GM12878 (cell line): ENCODE results near the gene FXYD6. TPM values are rescaled to one million over a fixed set of nuclear protein-coding genes. Genes with fewer than 3 reads are reported as not detected.

ENCODE experiments used
- ATAC-seq: fragments of 200-7000 bp; cut with Tn5 transposase; 3 replicates; pipeline ENCODE4 v1.9.1; 2020; ENCODE audit warnings: mild to moderate bottlenecking, moderate library complexity
- BruUV-seq: library from RNA; stranded (reverse); fragments of 400-500 nt; replicated peaks from 2 replicates; lab custom pipeline; 2021; lab: Mats Ljungman, UMichigan
- CTCF ChIA-PET: fragments of 300-600 bp; sonication (Branson Sonifier 250); formaldehyde crosslinking; extraction: SDS; loops from one replicate; lab custom pipeline; 2021; ENCODE audit warnings: inconsistent platforms; lab: Yijun Ruan, JAX
- POLR2A ChIA-PET: fragments of 350-600 bp; formaldehyde crosslinking; extraction: SDS; loops from one replicate; lab custom pipeline; 2021; ENCODE audit warnings: inconsistent platforms; lab: Charles Lee
- RAD21 ChIA-PET: fragments of 300-600 bp; sonication (Branson Sonifier 250); formaldehyde crosslinking; loops from one replicate; lab custom pipeline; 2023; ENCODE audit warnings: antibody characterized with exemption; ENCODE audit not compliant: unreplicated experiment; lab: Charles Lee
- SMC1A ChIA-PET: fragments of 300-600 bp; sonication (Branson Sonifier 250); formaldehyde crosslinking; loops from one replicate; lab custom pipeline; 2023; ENCODE audit not compliant: unreplicated experiment, uncharacterized antibody; lab: Charles Lee
- DNase-seq: peaks from one replicate; pipeline ENCODE4 v3.0.0-alpha.2; 2011; ENCODE audit warnings: low read depth, low spot score
- FAIRE-seq: peaks from 3 replicates; lab custom pipeline; 2011; peaks lifted over from hg19 to GRCh38; lab: Jason Lieb, UNC
- H2AFZ ChIP-seq: 2 replicates; pipeline ENCODE4 v1.6.0; 2011; ENCODE audit warnings: low read depth, low read length, control low read depth; ENCODE audit not compliant: control insufficient read depth
- H3K27ac ChIP-seq: 2 replicates; pipeline ENCODE4 v1.5.1; 2011; ENCODE audit warnings: control low read depth; ENCODE audit not compliant: control insufficient read depth, insufficient read depth
- H3K27me3 ChIP-seq, 2 experiments: replicated peaks in 1 of 2; 2 replicates each; pipeline versions ENCODE4 v1.6.0 to v1.6.1; 2011; ENCODE audit warnings: low read length in 1 of 2; ENCODE audit not compliant: control insufficient read depth in 2 of 2, insufficient read depth in 2 of 2
- H3K36me3 ChIP-seq, 2 experiments: 2 replicates each; pipeline ENCODE4 v1.5.1; 2011; ENCODE audit warnings: low read length in 1 of 2; ENCODE audit not compliant: control insufficient read depth in 2 of 2, insufficient read depth in 2 of 2
- H3K4me1 ChIP-seq: 2 replicates; pipeline ENCODE4 v1.6.1; 2011; ENCODE audit warnings: mild to moderate bottlenecking, low read length, moderate library complexity, mixed read lengths; ENCODE audit not compliant: control insufficient read depth, insufficient read depth
- H3K4me2 ChIP-seq: 2 replicates; pipeline ENCODE4 v1.6.0; 2011; ENCODE audit warnings: control low read depth; ENCODE audit not compliant: control insufficient read depth, insufficient read depth
- H3K4me3 ChIP-seq: fragments of 200-600 bp; sonication (generic); 2 replicates; pipeline ENCODE4 v1.5.1; 2016
- H3K79me2 ChIP-seq: 2 replicates; pipeline ENCODE4 v1.6.0; 2011; ENCODE audit warnings: low read length; ENCODE audit not compliant: control insufficient read depth, insufficient read depth
- H3K9ac ChIP-seq: 2 replicates; pipeline ENCODE4 v1.8.0; 2011; ENCODE audit warnings: low read length, control low read depth, mixed read lengths; ENCODE audit not compliant: control insufficient read depth, insufficient read depth
- H3K9me3 ChIP-seq: replicated peaks from 3 replicates; pipeline ENCODE4 v1.5.1; 2011; ENCODE audit warnings: mild to moderate bottlenecking, low read length; ENCODE audit not compliant: control insufficient read depth, insufficient read depth
- H4K20me1 ChIP-seq: 2 replicates; pipeline ENCODE4 v1.6.0; 2011; ENCODE audit not compliant: control insufficient read depth, insufficient read depth
- ATF7 ChIP-seq: fragments of 450-650 bp; IDR thresholded peaks from 2 replicates; pipeline ENCODE4 v1.6.1; 2016; ENCODE audit warnings: low read depth, mild to moderate bottlenecking
- EP300 ChIP-seq, 2 experiments: fragments of 150-350 bp in 1 of 2; IDR thresholded peaks; 2 replicates each; pipeline ENCODE4 v1.6.1; 2011 to 2012; ENCODE audit warnings: low read depth in 2 of 2, low read length in 2 of 2, borderline replicate concordance in 1 of 2, improper control_type of control experiment in 1 of 2, inconsistent platforms in 1 of 2; ENCODE audit not compliant: control insufficient read depth in 1 of 2
- ETV6 ChIP-seq, 2 experiments: fragments of 450-650 bp in 1 of 2; IDR thresholded peaks in 1 of 2; conservative IDR thresholded peaks in 1 of 2; 2 replicates each; pipeline ENCODE4 v1.6.1; 2014; ENCODE audit warnings: antibody characterized with exemption in 1 of 2, borderline replicate concordance in 1 of 2, low read depth in 1 of 2, mild to moderate bottlenecking in 1 of 2, moderate library complexity in 1 of 2
- EZH2 ChIP-seq: IDR thresholded peaks from 2 replicates; pipeline ENCODE4 v1.6.1; 2012; ENCODE audit warnings: low read depth, mild to moderate bottlenecking, control low read depth, inconsistent platforms, low read length, borderline replicate concordance; ENCODE audit not compliant: control insufficient read depth
- MEF2B ChIP-seq: fragments of 450-650 bp; IDR thresholded peaks from 2 replicates; pipeline ENCODE4 v1.6.1; 2018; ENCODE audit warnings: mild to moderate bottlenecking, moderate library complexity; ENCODE audit not compliant: partially characterized antibody, poor library complexity, severe bottlenecking
- MXI1 ChIP-seq: fragments of 150-350 bp; IDR thresholded peaks from 2 replicates; pipeline ENCODE4 v1.6.1; 2011; ENCODE audit warnings: low read depth, mild to moderate bottlenecking, inconsistent platforms, low read length, improper control_type of control experiment
- PAX8 ChIP-seq: fragments of 450-650 bp; IDR thresholded peaks from 2 replicates; pipeline ENCODE4 v1.6.1; 2017; ENCODE audit warnings: mild to moderate bottlenecking, moderate library complexity
- SMAD1 ChIP-seq: fragments of 450-650 bp; IDR thresholded peaks from 2 replicates; pipeline ENCODE4 v1.6.1; 2018; ENCODE audit warnings: mild to moderate bottlenecking, low read depth; ENCODE audit not compliant: partially characterized antibody
- WGBS: methylation state at CpG from one replicate; pipeline ENCODE4 v1.1.6; 2016; ENCODE audit warnings: low lambda C conversion rate; ENCODE audit not compliant: insufficient replicate concordance, insufficient coverage; ENCODE audit errors: missing lambda C conversion rate; 5-methylcytosine and 5-hydroxymethylcytosine counted together
- in situ Hi-C: fragments of 300-500 bp; cut with MboI; formaldehyde crosslinking; loops from 9 replicates; pipeline ENCODE4 v1.14.3; 2018; ENCODE audit warnings: mixed read lengths
- intact Hi-C: fragments of 100-400 bp; cut with micrococcal nuclease; formaldehyde crosslinking; loops from one replicate; pipeline ENCODE4 v1.14.2; 2022; ENCODE audit not compliant: unreplicated experiment
- polyA plus RNA-seq, 11 experiments: library from polyadenylated mRNA; depleted of rRNA in 4 of 11; unstranded in 6 of 11; stranded (reverse) in 5 of 11; fragments of >200 nt; fragmentation: Nextera tagmentation in 4 of 11; fragmentation: Illumina TruSeq in 1 of 11; extraction: Ambion mirVana in 4 of 11; extraction: Trizol in 1 of 11; gene quantifications; 1 replicate in 1 of 11; 2 replicates in 10 of 11; pipeline versions ENCODE4 v1.2.1 to v1.2.3, GENCODE V29; 2011 to 2016; ENCODE audit warnings: inconsistent platforms in 2 of 11, missing spikeins in 2 of 11, low read depth in 1 of 11
- total RNA-seq, 4 experiments: library from RNA; depleted of rRNA in 3 of 4; stranded (reverse); fragments of >200 nt in 3 of 4; fragmentation: Illumina TruSeq in 1 of 4; extraction: Trizol in 1 of 4; gene quantifications; 2 replicates each; pipeline versions ENCODE4 v1.2.1 to v1.2.3, GENCODE V29; 2013 to 2021
- TF ChIP-seq, protein P1 (sequence below): fragments of 450-650 bp; IDR thresholded peaks from 2 replicates; pipeline ENCODE4 v1.6.1; 2017; ENCODE audit warnings: mild to moderate bottlenecking
- TF ChIP-seq, protein P2 (sequence below): fragments of 450-650 bp; formaldehyde crosslinking; IDR thresholded peaks from 2 replicates; pipeline ENCODE4 v1.5.0; 2022; ENCODE audit warnings: mild to moderate bottlenecking, missing genetic modification characterization
- TF ChIP-seq, protein P3 (sequence below): IDR thresholded peaks from 2 replicates; pipeline ENCODE4 v1.6.1; 2012; ENCODE audit warnings: low read length, inconsistent platforms

The FXYD6 gene
- total and polyA plus RNA-seq, 10 of the 15 experiments (the other 5 are each of a cell fraction or from before 2014, with no cell fraction given) = 0.09 to 2.0 (median 0.23) TPM; not detected in 2

GRCh38 chr11:117912497-117912896, 36.0 kb upstream of the FXYD6 start:
- no TSS peak for BruUV-seq
- RAD21 ChIA-PET = interaction anchor here (1.8 to 2.2 kb wide), 2 partner anchors 34 kb away, joined by 10 to 13 read pairs; no protein-coding TSS in a partner anchor
- Histone ChIP-seq H3K4me3 (no peak overlapping the region), H3K27me3 (no peaks in the 10 kb centered on the region), H4K20me1 (no peaks in the 10 kb centered on the region), H3K9ac (no peak overlapping the region), H3K4me1 (no peaks in the 10 kb centered on the region; the same call in 1 of the 2 replicates), H3K27ac (no peak overlapping the region), H3K9me3 (no peaks in the 10 kb centered on the region), H3K36me3 (no peaks in the 10 kb centered on the region), H2AFZ (no peak overlapping the region), H3K4me2 (no peak overlapping the region), H3K79me2 (no peaks in the 10 kb centered on the region)
- no peak for DNase-seq
- FAIRE-seq = no peak
- in situ Hi-C loops = no loop called here
- intact Hi-C loops = no loop called here
- ATAC-seq = no peak
- CTCF ChIA-PET = interaction anchor here (0.7 to 2.0 kb wide), 2 partner anchors 34 to 141 kb away, joined by 3 to 7 read pairs; no protein-coding TSS in a partner anchor
- POLR2A ChIA-PET = no interaction called here
- SMC1A ChIA-PET = interaction anchor here (0.8 to 2.3 kb wide), 4 partner anchors 18 to 141 kb away, joined by 3 to 8 read pairs (median 6); partner anchors contain the start of gene TMPRSS13
- WGBS = 44% methylated on average over 7 of the region's 7 CpGs
- TF ChIP-seq, protein P1, sequence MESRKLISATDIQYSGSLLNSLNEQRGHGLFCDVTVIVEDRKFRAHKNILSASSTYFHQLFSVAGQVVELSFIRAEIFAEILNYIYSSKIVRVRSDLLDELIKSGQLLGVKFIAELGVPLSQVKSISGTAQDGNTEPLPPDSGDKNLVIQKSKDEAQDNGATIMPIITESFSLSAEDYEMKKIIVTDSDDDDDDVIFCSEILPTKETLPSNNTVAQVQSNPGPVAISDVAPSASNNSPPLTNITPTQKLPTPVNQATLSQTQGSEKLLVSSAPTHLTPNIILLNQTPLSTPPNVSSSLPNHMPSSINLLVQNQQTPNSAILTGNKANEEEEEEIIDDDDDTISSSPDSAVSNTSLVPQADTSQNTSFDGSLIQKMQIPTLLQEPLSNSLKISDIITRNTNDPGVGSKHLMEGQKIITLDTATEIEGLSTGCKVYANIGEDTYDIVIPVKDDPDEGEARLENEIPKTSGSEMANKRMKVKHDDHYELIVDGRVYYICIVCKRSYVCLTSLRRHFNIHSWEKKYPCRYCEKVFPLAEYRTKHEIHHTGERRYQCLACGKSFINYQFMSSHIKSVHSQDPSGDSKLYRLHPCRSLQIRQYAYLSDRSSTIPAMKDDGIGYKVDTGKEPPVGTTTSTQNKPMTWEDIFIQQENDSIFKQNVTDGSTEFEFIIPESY = no peak
- TF ChIP-seq MXI1 = no peak
- no peak for TF ChIP-seq EP300 (IDR thresholded peaks at IDR 0.05; ENCODE audit: borderline replicate concordance in 1 of 2, control insufficient read depth in 1 of 2, low read depth in 2 of 2, low read length in 2 of 2)
- no peak for TF ChIP-seq EZH2
- TF ChIP-seq, protein P2, sequence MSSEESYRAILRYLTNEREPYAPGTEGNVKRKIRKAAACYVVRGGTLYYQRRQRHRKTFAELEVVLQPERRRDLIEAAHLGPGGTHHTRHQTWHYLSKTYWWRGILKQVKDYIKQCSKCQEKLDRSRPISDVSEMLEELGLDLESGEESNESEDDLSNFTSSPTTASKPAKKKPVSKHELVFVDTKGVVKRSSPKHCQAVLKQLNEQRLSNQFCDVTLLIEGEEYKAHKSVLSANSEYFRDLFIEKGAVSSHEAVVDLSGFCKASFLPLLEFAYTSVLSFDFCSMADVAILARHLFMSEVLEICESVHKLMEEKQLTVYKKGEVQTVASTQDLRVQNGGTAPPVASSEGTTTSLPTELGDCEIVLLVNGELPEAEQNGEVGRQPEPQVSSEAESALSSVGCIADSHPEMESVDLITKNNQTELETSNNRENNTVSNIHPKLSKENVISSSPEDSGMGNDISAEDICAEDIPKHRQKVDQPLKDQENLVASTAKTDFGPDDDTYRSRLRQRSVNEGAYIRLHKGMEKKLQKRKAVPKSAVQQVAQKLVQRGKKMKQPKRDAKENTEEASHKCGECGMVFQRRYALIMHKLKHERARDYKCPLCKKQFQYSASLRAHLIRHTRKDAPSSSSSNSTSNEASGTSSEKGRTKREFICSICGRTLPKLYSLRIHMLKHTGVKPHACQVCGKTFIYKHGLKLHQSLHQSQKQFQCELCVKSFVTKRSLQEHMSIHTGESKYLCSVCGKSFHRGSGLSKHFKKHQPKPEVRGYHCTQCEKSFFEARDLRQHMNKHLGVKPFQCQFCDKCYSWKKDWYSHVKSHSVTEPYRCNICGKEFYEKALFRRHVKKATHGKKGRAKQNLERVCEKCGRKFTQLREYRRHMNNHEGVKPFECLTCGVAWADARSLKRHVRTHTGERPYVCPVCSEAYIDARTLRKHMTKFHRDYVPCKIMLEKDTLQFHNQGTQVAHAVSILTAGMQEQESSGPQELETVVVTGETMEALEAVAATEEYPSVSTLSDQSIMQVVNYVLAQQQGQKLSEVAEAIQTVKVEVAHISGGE (CRISPR knock-in tag) = no peak
- no peak for TF ChIP-seq SMAD1
- TF ChIP-seq ETV6 (conservative IDR thresholded peaks at IDR 0.05 in 1 of 2, IDR thresholded peaks at IDR 0.05 in 1 of 2; ENCODE audit: borderline replicate concordance in 1 of 2, low read depth in 1 of 2) = no peak
- TF ChIP-seq ATF7 = no peak
- TF ChIP-seq, protein P3, sequence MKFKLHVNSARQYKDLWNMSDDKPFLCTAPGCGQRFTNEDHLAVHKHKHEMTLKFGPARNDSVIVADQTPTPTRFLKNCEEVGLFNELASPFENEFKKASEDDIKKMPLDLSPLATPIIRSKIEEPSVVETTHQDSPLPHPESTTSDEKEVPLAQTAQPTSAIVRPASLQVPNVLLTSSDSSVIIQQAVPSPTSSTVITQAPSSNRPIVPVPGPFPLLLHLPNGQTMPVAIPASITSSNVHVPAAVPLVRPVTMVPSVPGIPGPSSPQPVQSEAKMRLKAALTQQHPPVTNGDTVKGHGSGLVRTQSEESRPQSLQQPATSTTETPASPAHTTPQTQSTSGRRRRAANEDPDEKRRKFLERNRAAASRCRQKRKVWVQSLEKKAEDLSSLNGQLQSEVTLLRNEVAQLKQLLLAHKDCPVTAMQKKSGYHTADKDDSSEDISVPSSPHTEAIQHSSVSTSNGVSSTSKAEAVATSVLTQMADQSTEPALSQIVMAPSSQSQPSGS = no peak
- TF ChIP-seq MEF2B = no peak
- no peak for TF ChIP-seq PAX8
